Vagina (tissue), 2 donors: ENCODE measurements around the gene GAL3ST1.

Experiments used
- CTCF ChIP-seq, 3 experiments: fragments of 450-650 bp in 2 of 3; fragments of 200-600 bp in 1 of 3; sonication (generic) in 1 of 3; IDR thresholded peaks; one replicate each; pipeline ENCODE4 v1.5.1; 2017 to 2019; ENCODE audit warnings: antibody characterized with exemption in 3 of 3, mild to moderate bottlenecking in 2 of 3, moderate library complexity in 2 of 3
- POLR2A ChIP-seq, 2 donors: fragments of 450-650 bp; IDR thresholded peaks; one replicate each; pipeline ENCODE4 v1.6.1; 2017; ENCODE audit warnings: antibody characterized with exemption in 2 of 2, mild to moderate bottlenecking in 2 of 2, moderate library complexity in 2 of 2

- TF ChIP-seq POLR2A (IDR thresholded peaks at IDR 0.05) (no peak), CTCF (IDR thresholded peaks at IDR 0.05) (no peak)
Measured at GRCh38 chr22:30598986-30599385, 24.5 kb upstream of the GAL3ST1 start.
